Thymus (tissue), 11 donors: ENCODE measurements around the gene TRERF1. TPM values are rescaled to one million over a fixed set of nuclear protein-coding genes. Genes with fewer than 3 reads are reported as not detected.
A peak's percentile ranks its signal among the peaks of the same experiment; 100 is the strongest.
"Not testable (repeated sequence)": the region's sequence is repeated elsewhere in the genome, so short reads cannot be mapped to it uniquely, and the experiment has no call there.

Source experiments
- DNase-seq, 9 donors: peaks; one replicate each; pipeline ENCODE4 v3.0.0-alpha.2; 2013; ENCODE audit warnings: low spot score in 9 of 9, low read depth in 6 of 9, missing footprints in 1 of 9
- H3K27ac ChIP-seq, 2 donors: one replicate each; pipeline ENCODE4 v1.5.1; 2013; ENCODE audit warnings: control low read depth in 1 of 2, low read depth in 1 of 2, low read length in 1 of 2, mild to moderate bottlenecking in 1 of 2, moderate library complexity in 1 of 2
- H3K27me3 ChIP-seq, 2 donors: one replicate each; pipeline ENCODE4 v1.5.1; 2013; ENCODE audit warnings: low read length in 1 of 2; ENCODE audit not compliant: control insufficient read depth in 2 of 2, insufficient read depth in 1 of 2
- H3K36me3 ChIP-seq, 2 donors: one replicate each; pipeline ENCODE4 v1.5.1; 2013; ENCODE audit warnings: low read length in 1 of 2, mild to moderate bottlenecking in 1 of 2, moderate library complexity in 1 of 2; ENCODE audit not compliant: control insufficient read depth in 2 of 2, insufficient read depth in 2 of 2
- H3K4me1 ChIP-seq, 2 donors: one replicate each; pipeline ENCODE4 v1.5.1; 2013; ENCODE audit warnings: low read length in 2 of 2; ENCODE audit not compliant: control insufficient read depth in 2 of 2, insufficient read depth in 2 of 2
- H3K4me3 ChIP-seq, 2 donors: one replicate each; pipeline ENCODE4 v1.5.1; 2013; ENCODE audit warnings: low read length in 2 of 2, control low read depth in 1 of 2, mild to moderate bottlenecking in 1 of 2
- H3K9me3 ChIP-seq, 2 donors: one replicate each; pipeline ENCODE4 v1.5.1; 2013; ENCODE audit warnings: low read length in 1 of 2, mild to moderate bottlenecking in 1 of 2; ENCODE audit not compliant: control insufficient read depth in 2 of 2, insufficient read depth in 1 of 2
- WGBS: extraction: QIAGEN DNeasy Blood & Tissue Kit; methylation state at CpG from one replicate; pipeline ENCODE4 v1.1.7; 2013; 5-methylcytosine and 5-hydroxymethylcytosine counted together
- polyA plus RNA-seq: library from polyadenylated mRNA; stranded (reverse); fragments of 200-250 nt; gene quantifications from one replicate; pipeline ENCODE4 v1.2.3, GENCODE V29; 2013
- total RNA-seq: library from RNA; stranded (reverse); fragments of 120-200 nt; gene quantifications from one replicate; pipeline ENCODE4 v1.2.4, GENCODE V29; 2013
- donor health status: healthy.

TRERF1 gene
- total and polyA plus RNA-seq, 2 donors, result 5.4 to 8.9 TPM

DNA sequence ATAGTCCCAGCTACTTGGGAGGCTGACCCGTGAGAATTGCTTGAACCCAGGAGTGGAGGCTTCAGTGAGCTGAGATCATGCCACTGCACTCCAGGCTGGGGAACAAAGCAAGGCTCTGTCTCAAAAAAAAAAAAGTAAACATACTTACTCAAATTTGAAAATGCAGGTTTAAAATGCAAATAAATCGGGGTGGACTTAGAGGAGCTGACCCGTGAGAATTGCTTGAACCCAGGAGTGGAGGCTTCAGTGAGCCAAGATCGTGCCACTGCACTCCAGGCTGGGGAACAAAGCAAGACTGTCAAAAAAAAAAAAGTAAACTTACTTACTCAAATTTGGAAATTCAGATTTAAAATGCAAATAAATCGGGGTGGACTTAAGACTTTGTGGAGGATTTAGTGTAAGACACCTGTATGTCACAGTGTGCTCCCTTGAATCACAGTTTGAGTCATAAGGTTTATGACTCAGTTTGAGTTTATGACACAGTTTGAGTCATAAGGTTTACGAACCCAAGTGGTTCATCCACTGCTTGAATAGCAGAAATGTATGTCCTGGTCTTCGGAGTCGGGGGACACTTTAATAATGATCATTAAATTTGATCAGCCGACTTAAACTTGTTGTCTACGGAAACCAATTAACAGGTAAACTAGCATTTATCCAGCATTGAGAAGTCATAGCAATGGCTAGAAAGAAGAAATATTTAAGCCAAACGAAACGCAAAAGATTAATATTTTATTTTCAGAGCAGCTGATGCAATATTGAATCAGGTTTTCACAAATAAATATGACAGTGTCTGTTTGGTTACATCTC lies 227.3 kb downstream of the TRERF1 start:
- no peak overlapping the region for H3K4me3 ChIP-seq
- no peak for DNase-seq
- H3K4me1 ChIP-seq, result no peaks in the 10 kb centered on the region
- no peak overlapping the region for H3K27ac ChIP-seq
- H3K9me3 ChIP-seq, result no peaks in the 10 kb centered on the region
- 95% methylated on average over 12 of the region's 12 CpGs for WGBS
- no peaks in the 10 kb centered on the region for H3K27me3 ChIP-seq
- H3K36me3 ChIP-seq, result peaks cover 16 to 21% of the 10 kb centered on the region in 2 donors

DNA sequence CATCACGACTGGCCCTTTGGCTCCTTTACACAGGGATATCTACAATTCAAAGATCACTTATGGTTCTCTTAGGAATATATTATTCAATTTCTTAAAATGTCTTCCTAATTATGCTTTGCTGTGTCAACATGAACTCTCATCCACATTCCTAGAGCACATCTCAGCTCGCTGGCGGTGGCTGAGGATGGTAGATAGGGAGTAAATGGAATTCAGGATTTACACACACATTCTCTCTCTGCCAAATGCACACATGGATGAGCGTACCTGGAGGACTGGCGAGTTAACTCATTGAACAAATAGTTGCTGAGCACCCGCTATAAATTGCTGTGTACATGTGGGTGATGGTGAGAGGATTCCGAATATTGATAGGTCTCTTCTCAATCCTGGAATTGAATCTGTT lies 229.3 kb downstream of the TRERF1 start:
- Histone ChIP-seq H3K9me3 (no peaks in the 10 kb centered on the region), H3K36me3 (peaks cover 3 to 4% of the 10 kb centered on the region in 2 donors), H3K4me1 (no peaks in the 10 kb centered on the region), H3K27ac (no peak overlapping the region), H3K27me3 (no peaks in the 10 kb centered on the region), H3K4me3 (no peak overlapping the region)
- 89% methylated on average over 7 of the region's 7 CpGs for WGBS
- no peak for DNase-seq

DNA sequence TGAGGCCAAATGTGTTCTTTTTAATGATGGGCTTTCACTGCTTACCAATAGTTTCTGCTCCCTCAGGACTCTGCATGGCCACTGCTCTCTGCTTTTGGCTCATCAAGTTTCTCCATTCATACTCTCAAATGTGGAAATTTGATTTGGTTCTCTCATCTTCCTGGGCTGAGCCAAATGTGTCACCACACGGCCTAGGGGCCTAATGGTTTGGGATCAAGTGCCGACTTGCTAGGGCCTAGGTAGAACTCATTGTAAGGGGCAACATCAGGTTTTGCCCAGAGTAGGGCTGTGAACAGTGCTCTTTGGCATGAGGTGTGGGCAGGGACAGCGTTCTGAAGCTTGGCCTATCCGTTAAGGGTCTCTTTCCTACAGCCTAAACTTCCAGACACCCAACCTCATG lies 230.2 kb downstream of the TRERF1 start:
- H3K36me3 ChIP-seq, result no peaks in the 10 kb centered on the region
- 94% methylated on average over 4 of the region's 4 CpGs for WGBS
- peaks cover 3 to 5% of the 10 kb centered on the region in 2 donors for H3K4me1 ChIP-seq
- H3K9me3 ChIP-seq, result no peaks in the 10 kb centered on the region
- no peak overlapping the region for H3K4me3 ChIP-seq
- H3K27ac ChIP-seq, result no peak overlapping the region
- DNase-seq, result no peak
- H3K27me3 ChIP-seq, result no peaks in the 10 kb centered on the region

- Histone ChIP-seq H3K4me3 (no peak overlapping the region), H3K4me1 (peaks cover 3 to 8% of the 10 kb centered on the region in 2 donors), H3K27ac (no peak overlapping the region), H3K27me3 (no peaks in the 10 kb centered on the region), H3K36me3 (no peaks in the 10 kb centered on the region), H3K9me3 (no peaks in the 10 kb centered on the region)
- no peak for DNase-seq
- WGBS, result 92% methylated on average over 6 of the region's 6 CpGs
These were observed 230.9 kb downstream of the TRERF1 start for GRCh38 chr6:42220807-42221206.

- peaks cover 3 to 12% of the 10 kb centered on the region in 2 donors for H3K4me1 ChIP-seq
- peak; percentile 80 to 97 (median 88) for DNase-seq
- peak within 1 kb of the TSS; percentile 20 to 84 for H3K27ac ChIP-seq
- no peaks in the 10 kb centered on the region for H3K9me3 ChIP-seq
- H3K36me3 ChIP-seq, result peaks cover 6 to 14% of the 10 kb centered on the region in 2 donors
- H3K4me3 ChIP-seq, result peak within 1 kb of the TSS; percentile 67 to 95
- 12% methylated on average over 29 of the region's 29 CpGs for WGBS
- H3K27me3 ChIP-seq, result no peaks in the 10 kb centered on the region
These were observed 234.0 kb downstream of the TRERF1 start, which contains the start of gene MRPS10 for GRCh38 chr6:42217519-42218367. TSS of gene MRPS10 (minus strand) at chr6:42217861. CDS start at chr6:42217849, 12 bp downstream.

DNA sequence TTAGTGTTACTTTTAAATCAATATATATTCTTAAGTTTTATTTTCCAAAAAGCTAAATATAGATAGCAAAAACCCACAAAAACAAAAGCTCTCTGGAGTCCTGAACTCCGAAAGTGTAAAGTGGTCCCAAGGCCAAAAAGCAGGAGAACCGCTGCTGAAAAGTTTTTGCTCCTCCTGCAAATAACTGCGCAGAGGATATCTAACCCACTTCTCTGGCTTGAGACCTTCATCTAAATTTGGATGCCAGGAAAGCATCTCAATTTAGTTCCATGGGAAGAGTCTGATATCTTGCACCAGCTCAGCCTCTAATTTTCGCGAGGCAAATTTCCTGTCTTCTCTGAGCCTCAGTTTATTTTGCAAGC lies 234.6 kb downstream of the TRERF1 start:
- peak in 3 of 9 donors; percentile 14 to 22 (median 22) for DNase-seq
- H3K4me1 ChIP-seq, result peaks cover 3 to 12% of the 10 kb centered on the region in 2 donors
- 9% methylated on average over 5 of the region's 5 CpGs for WGBS
- H3K36me3 ChIP-seq, result peaks cover 9 to 17% of the 10 kb centered on the region in 2 donors
- no peaks in the 10 kb centered on the region for H3K9me3 ChIP-seq
- H3K4me3 ChIP-seq, result peak overlapping the region; percentile 67 to 95
- peak overlapping the region in 1 of 2 donors; percentile 20 for H3K27ac ChIP-seq
- no peaks in the 10 kb centered on the region for H3K27me3 ChIP-seq

- 96% methylated on average over 18 of the region's 18 CpGs for WGBS
- not testable (repeated sequence) for H3K9me3 ChIP-seq, H3K27me3 ChIP-seq, DNase-seq, H3K27ac ChIP-seq
- Histone ChIP-seq H3K4me3 (peak overlapping the region in 1 of 2 donors; percentile 67), H3K4me1 (peaks cover 3 to 12% of the 10 kb centered on the region in 2 donors), H3K36me3 (peaks cover 12 to 24% of the 10 kb centered on the region in 2 donors)
These were observed 235.2 kb downstream of the TRERF1 start for GRCh38 chr6:42216495-42216894.

DNA sequence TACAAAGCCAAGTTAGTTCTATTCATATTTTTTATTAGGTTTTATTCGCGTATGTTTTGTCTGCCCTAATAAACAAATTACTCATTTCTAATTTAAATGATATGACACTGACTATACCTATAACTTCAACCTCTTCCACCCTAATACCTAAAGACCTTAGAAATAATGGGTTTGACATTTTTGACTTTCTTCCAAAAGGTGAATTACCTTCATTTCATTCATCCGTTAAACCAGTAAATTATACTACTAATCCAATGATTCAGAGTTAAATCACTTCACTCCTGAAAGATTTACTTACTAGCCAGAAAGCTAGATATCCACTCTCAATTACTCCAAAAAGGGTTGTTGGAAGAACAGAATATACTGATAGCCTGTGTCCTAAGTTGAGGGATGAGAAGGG lies 239.3 kb downstream of the TRERF1 start:
- Histone ChIP-seq H3K9me3 (no peaks in the 10 kb centered on the region), H3K27ac (no peak overlapping the region), H3K27me3 (no peaks in the 10 kb centered on the region), H3K4me3 (no peak overlapping the region), H3K36me3 (peaks cover 42 to 57% of the 10 kb centered on the region in 2 donors), H3K4me1 (peaks cover 3 to 12% of the 10 kb centered on the region in 2 donors)
- no peak for DNase-seq
- WGBS, result 95% methylated on average over 3 of the region's 3 CpGs

DNA sequence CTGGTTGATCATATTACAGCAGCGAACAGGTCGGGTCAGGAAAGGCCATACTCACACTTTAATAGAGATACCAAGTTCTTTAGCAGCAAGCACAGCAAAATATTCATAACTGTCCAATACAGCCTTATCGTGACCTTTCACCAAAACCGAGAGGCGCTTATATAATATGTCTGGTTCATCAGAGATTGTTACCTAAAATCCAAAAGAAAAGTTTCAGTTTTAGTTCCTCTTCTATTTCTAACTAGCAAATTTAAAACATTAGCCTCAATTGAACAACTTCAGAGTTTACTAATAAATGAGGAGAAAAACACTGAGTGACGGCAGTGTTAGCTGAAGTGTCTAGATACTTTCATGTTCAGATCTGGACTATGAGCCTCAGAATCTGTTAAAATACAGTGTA lies 240.0 kb downstream of the TRERF1 start:
- H3K4me3 ChIP-seq, result no peak overlapping the region
- H3K4me1 ChIP-seq, result peaks cover 3 to 9% of the 10 kb centered on the region in 2 donors
- H3K9me3 ChIP-seq, result no peaks in the 10 kb centered on the region
- peaks cover 42 to 59% of the 10 kb centered on the region in 2 donors for H3K36me3 ChIP-seq
- no peak for DNase-seq
- H3K27ac ChIP-seq, result no peak overlapping the region
- H3K27me3 ChIP-seq, result no peaks in the 10 kb centered on the region
- 96% methylated on average over 6 of the region's 6 CpGs for WGBS
